ENCODE measurements around the gene AEN. TPM values are rescaled to one million over a fixed set of nuclear protein-coding genes. Genes with fewer than 3 reads are reported as not detected.
A peak's percentile ranks its signal among the peaks of the same experiment; 100 is the strongest.

The AEN gene
- total and polyA plus RNA-seq, 4 experiments from 2014 or later = 33.2 to 56.8 (median 45.1) TPM

DNA sequence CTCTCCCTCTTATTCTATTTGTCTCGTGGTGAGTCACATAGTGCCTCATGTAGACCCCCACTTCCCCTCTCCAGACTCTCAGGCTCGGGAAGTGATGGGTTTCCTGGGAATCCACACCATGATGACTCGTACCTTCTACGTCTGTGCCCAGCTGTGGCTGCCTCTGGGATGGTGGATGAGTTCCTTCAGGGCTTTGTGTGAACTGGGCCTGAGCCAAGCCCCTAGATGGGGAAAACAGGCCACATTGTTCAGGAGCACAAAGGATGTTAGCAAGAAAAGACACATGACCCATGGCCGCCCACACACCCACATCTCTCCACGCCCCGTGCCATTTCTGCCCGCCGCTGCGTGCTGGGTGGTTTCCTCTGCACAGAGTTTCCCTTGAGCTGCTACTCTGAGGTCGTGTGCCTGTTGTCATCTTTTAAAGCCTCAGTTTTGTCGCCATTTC, 28.2 kb downstream of the AEN start:
- H3K4me1 Mint-ChIP-seq = peaks cover 65 to 94% (median 79%) of the 10 kb centered on the region in 4 donors
- H3K9me3 Mint-ChIP-seq = no peaks in the 10 kb centered on the region
- peak; percentile 62 to 76 (median 68) for DNase-seq
- intact Hi-C loops (cut with micrococcal nuclease) = loop anchor here (1.0 kb wide), 1 partner anchor 11 kb away; no protein-coding TSS in a partner anchor
- ChIA-PET POLR2A (ENCODE audit: partially characterized antibody) (interaction anchor here (0.8 to 4.8 kb wide), 9 partner anchors 9 to 256 kb away, joined by 3 to 32 read pairs (median 6); no protein-coding TSS in a partner anchor), CTCF (ENCODE audit: partially characterized antibody) (interaction anchor here (0.8 to 3.6 kb wide), 4 partner anchors 12 to 27 kb away, joined by 3 to 24 read pairs (median 5); no protein-coding TSS in a partner anchor)
- Histone ChIP-seq H3K27me3 (ENCODE audit: insufficient read depth, low read length) (no peaks in the 10 kb centered on the region), H3K4me3 (ENCODE audit: low read length in 2 of 2) (peak overlapping the region in 1 of 2 donors; percentile 1), H3K9me3 (ENCODE audit: control insufficient read depth in 1 of 2, low read length in 2 of 2) (no peaks in the 10 kb centered on the region), H3K4me1 (ENCODE audit: insufficient read depth, low read length) (peaks cover 96% of the 10 kb centered on the region), H3K27ac (ENCODE audit: low read depth, low read length) (peak overlapping the region; percentile 78), H3K36me3 (ENCODE audit: insufficient read depth, low read length) (peaks cover 19% of the 10 kb centered on the region)
- H3K27ac Mint-ChIP-seq = peak overlapping the region; percentile 94 to 98 (median 95)
- H3K36me3 Mint-ChIP-seq = peaks cover 26 to 73% of the 10 kb centered on the region in 2 donors
- no peaks in the 10 kb centered on the region for H3K27me3 Mint-ChIP-seq
- peak overlapping the region; percentile 22 to 89 (median 78) for H3K4me3 Mint-ChIP-seq

DNA sequence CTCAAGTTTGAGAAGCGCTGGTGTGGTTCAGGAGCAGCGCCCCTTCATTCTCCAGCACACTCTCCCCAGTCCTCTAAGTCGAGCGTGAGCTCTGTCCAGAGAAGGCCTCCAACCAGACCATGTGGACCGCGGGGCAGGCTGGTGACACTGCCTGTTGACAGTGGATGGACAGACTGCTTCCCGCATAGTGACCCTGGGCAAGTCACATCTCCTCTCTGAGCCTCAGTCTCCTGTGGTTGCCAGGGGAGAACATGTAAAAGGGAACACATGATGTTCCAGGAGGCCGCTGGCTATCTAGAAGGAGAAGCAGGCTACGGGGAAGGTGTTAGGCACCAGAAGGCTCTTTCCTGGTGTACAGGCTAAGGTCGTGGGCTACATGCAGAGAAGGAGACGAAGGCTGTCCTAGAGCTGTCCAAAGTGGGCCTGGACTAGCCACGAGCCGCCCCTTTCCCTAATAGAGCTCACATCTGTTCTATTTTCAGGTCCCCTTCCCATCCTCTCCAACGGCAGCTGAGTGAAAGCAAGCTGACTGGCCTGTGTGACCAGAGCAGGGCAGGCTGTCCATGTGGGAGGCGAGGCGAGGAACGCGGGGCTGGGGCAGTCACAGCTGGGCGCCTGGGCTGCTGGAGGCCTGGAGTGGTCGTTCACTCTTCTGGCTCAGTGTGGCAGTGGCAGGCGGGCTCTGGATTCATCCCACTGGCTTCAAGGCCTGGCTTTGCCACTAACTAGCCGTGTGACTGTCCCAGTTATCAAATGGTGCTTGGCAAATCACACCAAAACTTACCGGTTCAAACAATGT, 28.8 kb downstream of the AEN start:
- peaks cover 29 to 74% of the 10 kb centered on the region in 2 donors for H3K36me3 Mint-ChIP-seq
- Histone ChIP-seq H3K27me3 (ENCODE audit: insufficient read depth, low read length) (no peaks in the 10 kb centered on the region), H3K4me3 (ENCODE audit: low read length in 2 of 2) (no peak overlapping the region), H3K9me3 (ENCODE audit: control insufficient read depth in 1 of 2, low read length in 2 of 2) (no peaks in the 10 kb centered on the region), H3K27ac (ENCODE audit: low read depth, low read length) (peak overlapping the region; percentile 78), H3K36me3 (ENCODE audit: insufficient read depth, low read length) (peaks cover 17% of the 10 kb centered on the region), H3K4me1 (ENCODE audit: insufficient read depth, low read length) (peaks cover 96% of the 10 kb centered on the region)
- peaks cover 65 to 94% (median 81%) of the 10 kb centered on the region in 4 donors for H3K4me1 Mint-ChIP-seq
- intact Hi-C loops (cut with micrococcal nuclease) = loop anchor here (1.0 kb wide), 1 partner anchor 12 kb away; no protein-coding TSS in a partner anchor
- H3K9me3 Mint-ChIP-seq = no peaks in the 10 kb centered on the region
- H3K4me3 Mint-ChIP-seq = peak overlapping the region; percentile 22 to 89 (median 78)
- CTCF ChIA-PET (ENCODE audit: partially characterized antibody) = interaction anchor here (0.8 to 3.6 kb wide), 3 partner anchors 14 to 28 kb away, joined by 3 to 24 read pairs (median 6); no protein-coding TSS in a partner anchor
- H3K27me3 Mint-ChIP-seq = no peaks in the 10 kb centered on the region
- POLR2A ChIA-PET (ENCODE audit: partially characterized antibody) = interaction anchor here (0.8 to 4.8 kb wide), 9 partner anchors 9 to 255 kb away, joined by 3 to 32 read pairs (median 6); no protein-coding TSS in a partner anchor
- peak overlapping the region; percentile 94 to 98 (median 95) for H3K27ac Mint-ChIP-seq
- DNase-seq = no peak

DNA sequence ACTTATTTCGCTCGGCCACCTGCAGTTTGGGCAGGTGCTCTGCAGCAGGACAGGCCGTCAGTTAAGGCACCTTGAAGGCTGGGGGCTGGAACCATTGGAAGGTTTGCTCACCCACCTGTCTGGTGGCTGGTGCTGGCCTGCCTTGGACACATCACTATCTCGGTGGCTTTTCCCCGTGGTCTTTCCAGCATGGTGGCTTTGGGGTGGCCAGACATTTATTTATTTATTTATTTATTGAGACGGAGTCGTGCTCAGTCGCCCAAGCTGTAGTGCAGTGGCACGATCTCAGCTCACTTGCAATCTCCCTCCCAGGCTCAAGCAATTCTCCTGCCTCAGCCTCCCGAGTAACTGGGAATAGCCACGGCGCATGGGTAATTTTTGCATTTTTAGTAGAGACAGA, 29.4 kb downstream of the AEN start:
- ChIA-PET POLR2A (ENCODE audit: partially characterized antibody) (interaction anchor here (1.1 to 4.8 kb wide), 6 partner anchors 8 to 25 kb away, joined by 4 to 32 read pairs (median 12); no protein-coding TSS in a partner anchor), CTCF (ENCODE audit: partially characterized antibody) (interaction anchor here (3.6 kb wide), 1 partner anchor 26 kb away, joined by 24 read pairs; no protein-coding TSS in a partner anchor)
- Histone ChIP-seq H3K27me3 (ENCODE audit: insufficient read depth, low read length) (no peaks in the 10 kb centered on the region), H3K27ac (ENCODE audit: low read depth, low read length) (peak overlapping the region; percentile 78), H3K36me3 (ENCODE audit: insufficient read depth, low read length) (peaks cover 11% of the 10 kb centered on the region), H3K9me3 (ENCODE audit: control insufficient read depth in 1 of 2, low read length in 2 of 2) (no peaks in the 10 kb centered on the region), H3K4me3 (ENCODE audit: low read length in 2 of 2) (no peak overlapping the region), H3K4me1 (ENCODE audit: insufficient read depth, low read length) (peaks cover 96% of the 10 kb centered on the region)
- DNase-seq = no peak
- H3K4me3 Mint-ChIP-seq = peak overlapping the region in 2 of 8 donors; percentile 20 to 41
- intact Hi-C loops (cut with micrococcal nuclease) = no loop called here
- no peaks in the 10 kb centered on the region for H3K9me3 Mint-ChIP-seq
- H3K4me1 Mint-ChIP-seq = peaks cover 62 to 94% (median 81%) of the 10 kb centered on the region in 4 donors
- no peaks in the 10 kb centered on the region for H3K27me3 Mint-ChIP-seq
- H3K36me3 Mint-ChIP-seq = peaks cover 28 to 74% of the 10 kb centered on the region in 2 donors
- H3K27ac Mint-ChIP-seq = peak overlapping the region; percentile 74 to 98 (median 94)

GRCh38 chr15:88651136-88651732, 30.1 kb downstream of the AEN start:
- POLR2A ChIA-PET (ENCODE audit: partially characterized antibody) = interaction anchor here (2.4 to 4.8 kb wide), 2 partner anchors 13 to 15 kb away, joined by 12 to 32 read pairs; no protein-coding TSS in a partner anchor
- DNase-seq = no peak
- Histone ChIP-seq H3K27me3 (ENCODE audit: insufficient read depth, low read length) (no peaks in the 10 kb centered on the region), H3K4me3 (ENCODE audit: low read length in 2 of 2) (no peak overlapping the region), H3K9me3 (ENCODE audit: control insufficient read depth in 1 of 2, low read length in 2 of 2) (no peaks in the 10 kb centered on the region), H3K4me1 (ENCODE audit: insufficient read depth, low read length) (peaks cover 96% of the 10 kb centered on the region), H3K27ac (ENCODE audit: low read depth, low read length) (peak overlapping the region; percentile 78), H3K36me3 (ENCODE audit: insufficient read depth, low read length) (peaks cover 5% of the 10 kb centered on the region)
- Mint-ChIP-seq H3K4me3 (peak overlapping the region in 3 of 8 donors; percentile 31 to 55 (median 54)), H3K4me1 (peaks cover 62 to 94% (median 81%) of the 10 kb centered on the region in 4 donors), H3K27ac (peak overlapping the region; percentile 63 to 95 (median 89)), H3K27me3 (no peaks in the 10 kb centered on the region), H3K9me3 (no peaks in the 10 kb centered on the region), H3K36me3 (peaks cover 24 to 71% of the 10 kb centered on the region in 2 donors)
- CTCF ChIA-PET (ENCODE audit: partially characterized antibody) = no interaction called here
- intact Hi-C loops (cut with micrococcal nuclease) = no loop called here

GRCh38 chr15:88651971-88652370, 30.8 kb downstream of the AEN start:
- Mint-ChIP-seq H3K27ac (peak overlapping the region; percentile 63 to 95 (median 89)), H3K36me3 (peaks cover 20 to 65% of the 10 kb centered on the region in 2 donors), H3K27me3 (no peaks in the 10 kb centered on the region), H3K9me3 (no peaks in the 10 kb centered on the region), H3K4me1 (peaks cover 62 to 93% (median 79%) of the 10 kb centered on the region in 4 donors), H3K4me3 (peak overlapping the region in 3 of 8 donors; percentile 31 to 55 (median 47))
- CTCF ChIA-PET (ENCODE audit: partially characterized antibody) = interaction anchor here (1.1 to 9.8 kb wide), 2 partner anchors 12 to 27 kb away, joined by 8 to 95 read pairs; no protein-coding TSS in a partner anchor
- Histone ChIP-seq H3K27ac (ENCODE audit: low read depth, low read length) (no peak overlapping the region), H3K4me3 (ENCODE audit: low read length in 2 of 2) (no peak overlapping the region), H3K4me1 (ENCODE audit: insufficient read depth, low read length) (peaks cover 96% of the 10 kb centered on the region), H3K36me3 (ENCODE audit: insufficient read depth, low read length) (peaks cover 5% of the 10 kb centered on the region), H3K27me3 (ENCODE audit: insufficient read depth, low read length) (no peaks in the 10 kb centered on the region), H3K9me3 (ENCODE audit: control insufficient read depth in 1 of 2, low read length in 2 of 2) (no peaks in the 10 kb centered on the region)
- no peak for DNase-seq
- intact Hi-C loops (cut with micrococcal nuclease) = no loop called here
- POLR2A ChIA-PET (ENCODE audit: partially characterized antibody) = interaction anchor here (1.7 kb wide), 2 partner anchors 12 to 30 kb away, joined by 4 to 7 read pairs; no protein-coding TSS in a partner anchor

- peaks cover 96% of the 10 kb centered on the region for H3K4me1 ChIP-seq (ENCODE audit: insufficient read depth, low read length)
- H3K36me3 ChIP-seq (ENCODE audit: insufficient read depth, low read length) = peaks cover 5% of the 10 kb centered on the region
- Mint-ChIP-seq H3K36me3 (peaks cover 20 to 62% of the 10 kb centered on the region in 2 donors), H3K27ac (peak overlapping the region; percentile 79 to 93 (median 85)), H3K9me3 (no peaks in the 10 kb centered on the region), H3K4me3 (peak overlapping the region in 4 of 8 donors; percentile 55 to 68 (median 64)), H3K27me3 (no peaks in the 10 kb centered on the region), H3K4me1 (peaks cover 62 to 93% (median 78%) of the 10 kb centered on the region in 4 donors)
- intact Hi-C loops (cut with micrococcal nuclease) = no loop called here
- ChIA-PET CTCF (ENCODE audit: partially characterized antibody) (interaction anchor here (1.1 to 9.8 kb wide), 2 partner anchors 11 to 27 kb away, joined by 8 to 95 read pairs; no protein-coding TSS in a partner anchor), POLR2A (ENCODE audit: partially characterized antibody) (interaction anchor here (1.7 kb wide), 2 partner anchors 11 to 31 kb away, joined by 4 to 7 read pairs; no protein-coding TSS in a partner anchor)
- H3K9me3 ChIP-seq (ENCODE audit: control insufficient read depth in 1 of 2, low read length in 2 of 2) = no peaks in the 10 kb centered on the region
- no peak for DNase-seq
- no peak overlapping the region for H3K4me3 ChIP-seq (ENCODE audit: low read length in 2 of 2)
- no peaks in the 10 kb centered on the region for H3K27me3 ChIP-seq (ENCODE audit: insufficient read depth, low read length)
- H3K27ac ChIP-seq (ENCODE audit: low read depth, low read length) = no peak overlapping the region
Measured at GRCh38 chr15:88652456-88653199, 31.5 kb downstream of the AEN start.
